HG03097 (cell line): ENCODE results near the gene PHKG1.
"Not testable (repeated sequence)": the region's sequence is repeated elsewhere in the genome, so short reads cannot be mapped to it uniquely, and the experiment has no call there.

ENCODE experiments used
- ATAC-seq: cut with Tn5 transposase; IDR thresholded peaks from one replicate; pipeline ENCODE4 v1.9.1; 2021; ENCODE audit not compliant: unreplicated experiment, low FRiP score

PHKG1 gene

GRCh38 chr7:56092789-56093531 is at the start of gene PHKG1:
PHKG1 (minus strand) TSS chr7:56092952; CDS start chr7:56088941, 4,011 bp downstream.
- ATAC-seq = no peak

GRCh38 chr7:56131062-56131461 is 38.3 kb upstream of the PHKG1 start:
- not testable (repeated sequence) for ATAC-seq

DNA sequence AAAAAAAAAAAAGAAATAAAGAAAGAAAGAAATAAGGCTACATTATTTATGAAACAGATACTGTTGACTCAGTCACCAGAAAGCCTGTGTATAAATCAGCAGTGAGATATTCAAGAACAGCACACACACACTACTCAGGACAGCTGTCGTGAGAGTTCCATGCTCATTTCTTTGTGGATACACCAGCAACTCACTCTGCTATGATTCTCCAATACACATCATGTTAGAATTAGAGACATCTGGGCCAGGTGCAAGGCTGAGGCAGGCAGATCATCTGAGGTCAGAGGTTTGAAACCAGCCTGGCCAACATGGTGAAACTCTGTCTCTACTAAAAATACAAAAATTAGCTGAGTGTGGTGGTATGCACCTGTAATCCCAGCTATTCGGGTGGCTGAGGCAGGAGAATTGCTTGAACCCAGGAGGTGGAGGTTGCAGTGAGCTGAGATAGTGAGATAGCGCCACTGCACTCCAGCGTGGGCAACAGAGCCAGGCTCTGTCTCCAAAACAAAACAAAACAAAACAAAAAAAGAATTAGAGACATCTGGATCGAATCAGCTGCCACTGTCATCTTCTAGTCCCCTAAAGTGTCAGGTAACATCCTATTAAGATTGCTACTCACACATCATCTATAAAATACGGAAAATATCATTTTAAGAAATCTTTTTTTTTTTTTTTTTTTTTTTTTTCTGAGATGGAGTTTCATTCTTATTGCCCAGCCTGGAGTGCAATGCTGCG is 34.7 kb upstream of the PHKG1 start:
- ATAC-seq = no peak

- no peak for ATAC-seq
Observed at GRCh38 chr7:56125831-56126230, 33.1 kb upstream of the PHKG1 start.

GRCh38 chr7:56124981-56125380 is 32.2 kb upstream of the PHKG1 start:
- no peak for ATAC-seq

DNA sequence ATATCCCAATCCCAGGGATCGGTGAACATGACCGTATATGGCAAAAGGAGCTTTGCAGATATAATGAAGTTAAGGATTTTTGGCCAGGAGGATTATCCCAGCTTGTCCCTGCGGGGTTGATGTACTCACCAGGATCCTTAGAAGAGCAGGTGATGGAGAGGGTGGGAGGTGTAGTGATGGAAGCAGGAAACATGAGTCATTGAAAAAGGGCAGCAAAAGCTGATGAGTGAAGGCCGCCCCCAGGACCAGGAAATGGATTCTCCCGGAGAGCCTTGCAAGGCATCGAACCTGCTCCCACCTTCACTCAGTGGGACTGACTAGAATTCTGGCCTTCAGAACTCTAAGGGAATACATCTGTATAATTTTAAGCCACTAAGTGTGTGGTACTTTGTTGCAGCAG is 28.7 kb upstream of the PHKG1 start:
- ATAC-seq = no peak

DNA sequence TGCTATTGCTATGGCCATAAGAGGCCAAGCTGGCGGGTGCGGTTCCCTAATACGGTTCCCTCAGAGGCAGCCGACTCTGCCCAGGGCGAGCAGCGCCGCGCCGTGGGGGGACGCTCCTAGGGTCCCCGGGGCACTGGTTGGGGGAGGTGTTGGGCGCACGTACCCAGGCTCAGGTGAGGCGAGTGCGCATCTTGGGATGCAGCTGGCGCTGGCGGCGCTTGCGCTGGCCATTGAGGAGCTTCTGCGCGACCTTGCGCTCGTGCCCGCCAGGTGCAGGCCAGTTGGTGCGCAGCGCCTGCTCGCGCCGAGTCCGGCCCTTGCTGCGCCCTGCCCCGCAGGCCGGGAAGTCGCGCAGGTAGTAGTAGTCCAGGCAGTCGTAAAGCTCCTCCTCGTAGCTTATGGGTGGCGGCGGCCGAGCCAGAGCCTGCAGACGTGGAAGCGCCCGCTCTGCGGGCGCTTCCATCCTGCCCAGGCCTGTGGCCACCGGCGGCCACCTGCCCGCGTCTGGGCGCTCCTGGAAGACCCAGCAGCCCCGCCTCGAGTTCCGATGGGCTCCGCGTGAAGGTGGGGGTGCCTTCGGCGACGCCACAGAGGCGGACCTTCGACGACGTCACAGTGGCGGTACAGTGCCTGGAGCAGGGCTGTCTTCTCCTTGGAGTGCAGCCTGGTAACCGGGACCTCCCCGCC is 23.2 kb upstream of the PHKG1 start, which contains the start of gene NUPR2:
TSS of gene NUPR2 (minus strand) at position 566 of the 687 bp plus-strand sequence. CDS start at position 463, 103 bp downstream.
- ATAC-seq = no peak

GRCh38 chr7:56112244-56112643 is 19.5 kb upstream of the PHKG1 start:
- ATAC-seq = not testable (repeated sequence)

DNA sequence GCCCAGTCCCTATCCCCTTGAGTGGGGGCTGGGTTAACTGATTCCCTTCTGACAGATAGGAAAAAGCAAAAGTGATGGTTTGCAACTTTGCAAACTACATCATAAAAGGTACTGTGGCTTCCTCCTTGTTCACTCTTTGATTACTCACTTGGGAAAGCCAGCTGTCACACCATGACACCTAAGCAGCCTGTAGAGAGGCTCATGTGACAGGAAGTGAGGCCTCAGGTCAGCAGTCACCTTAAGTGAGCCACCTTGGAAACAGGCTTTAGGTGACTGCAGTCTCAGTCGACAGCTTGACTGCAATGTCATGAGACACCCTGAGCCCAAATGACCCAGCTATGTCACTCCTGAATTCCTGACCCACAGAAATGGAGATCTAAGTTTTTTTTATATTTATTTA is 17.9 kb upstream of the PHKG1 start:
- ATAC-seq = no peak

GRCh38 chr7:56107954-56108258 is 15.2 kb upstream of the PHKG1 start:
- ATAC-seq = no peak

DNA sequence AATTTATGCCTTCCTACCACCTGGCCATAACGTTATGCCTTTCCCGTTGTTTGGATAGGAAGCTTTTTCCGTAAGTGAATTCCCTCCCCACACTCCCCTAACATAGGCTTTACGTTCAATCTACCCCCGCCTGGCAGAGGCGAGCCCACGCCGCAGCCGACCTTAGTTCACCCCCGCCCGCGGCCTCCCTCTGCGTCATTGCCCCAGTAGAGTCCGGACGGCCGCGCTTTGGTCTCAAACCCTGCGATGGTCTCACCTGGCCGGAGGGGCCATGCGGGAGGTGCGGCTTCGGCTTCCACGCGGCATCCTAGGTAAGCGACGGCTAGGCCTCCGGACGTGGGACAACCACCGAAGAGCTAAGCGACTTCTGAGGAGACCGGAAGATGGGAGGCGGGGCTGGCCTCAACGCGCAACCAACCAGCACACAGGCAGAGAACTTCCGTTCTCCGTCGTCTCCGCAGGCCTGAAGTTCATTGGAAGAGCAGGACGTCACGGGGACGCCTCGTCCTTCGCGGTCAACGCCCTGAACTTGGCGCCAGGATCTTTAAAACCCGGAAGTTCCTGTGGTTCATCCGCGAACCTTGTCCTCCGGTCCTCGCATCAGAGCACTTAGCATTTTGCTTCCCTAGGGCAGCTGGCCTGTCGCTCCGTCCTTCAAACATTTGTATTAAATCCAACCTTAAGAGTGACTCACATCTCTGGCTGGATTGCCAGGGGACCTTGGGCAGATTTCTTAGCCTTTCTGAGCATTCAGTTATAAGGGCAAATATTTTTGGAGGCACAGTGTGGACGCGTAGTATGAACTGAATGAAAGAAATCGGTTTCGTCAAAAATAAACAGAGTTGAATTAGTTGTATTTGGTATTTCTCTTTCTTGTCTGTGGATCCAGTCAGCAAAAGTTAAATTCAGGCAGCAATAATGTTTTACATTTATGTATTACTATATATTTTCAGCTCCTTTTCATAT is 13.6 kb upstream of the PHKG1 start, which contains the start of gene CHCHD2:
TSS of gene CHCHD2 (minus strand) at position 369 of the 966 bp plus-strand sequence. CDS start at position 306, 63 bp downstream.
- ATAC-seq = peak; percentile 100

DNA sequence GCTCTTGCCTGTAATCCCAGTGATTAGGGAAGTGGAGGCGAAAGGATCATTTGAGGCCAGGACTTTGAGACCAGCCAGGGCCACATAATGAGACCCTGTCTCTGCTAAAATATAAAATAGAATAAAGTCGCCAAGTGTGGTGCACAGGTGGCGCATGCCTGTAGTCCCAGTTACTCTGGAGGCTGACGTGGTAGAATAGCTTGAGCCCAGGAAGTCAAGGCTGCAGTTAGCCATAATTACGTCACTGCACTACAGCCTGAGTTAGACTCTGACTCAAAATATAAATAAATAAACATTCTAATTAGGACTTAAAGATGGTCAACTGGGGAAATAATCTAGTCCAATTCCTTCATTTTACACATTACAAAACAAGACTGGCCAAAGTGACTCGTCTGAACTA is 12.8 kb upstream of the PHKG1 start:
- ATAC-seq = no peak

DNA sequence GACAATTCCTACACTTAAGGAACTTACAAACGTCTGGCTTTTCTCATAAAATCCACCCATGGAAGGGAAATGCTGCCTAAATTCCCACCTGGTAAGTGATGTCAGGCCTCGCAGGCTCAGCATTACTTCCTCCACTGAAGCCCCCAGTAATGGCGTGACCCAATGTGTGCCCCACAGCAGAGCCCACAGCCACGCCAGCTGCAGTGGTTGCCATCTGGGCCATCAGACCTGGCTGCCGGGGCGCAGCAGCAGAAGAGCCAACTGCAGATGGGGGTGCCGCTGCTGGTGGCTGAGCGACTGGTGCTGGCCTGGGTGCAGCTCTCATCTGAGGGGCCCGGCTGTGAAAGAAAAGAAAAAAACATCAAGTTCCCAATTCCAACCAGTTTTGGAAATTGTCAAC is 11.4 kb upstream of the PHKG1 start:
- not testable (repeated sequence) for ATAC-seq

GRCh38 chr7:56099653-56100052 is 6.9 kb upstream of the PHKG1 start:
- no peak for ATAC-seq

DNA sequence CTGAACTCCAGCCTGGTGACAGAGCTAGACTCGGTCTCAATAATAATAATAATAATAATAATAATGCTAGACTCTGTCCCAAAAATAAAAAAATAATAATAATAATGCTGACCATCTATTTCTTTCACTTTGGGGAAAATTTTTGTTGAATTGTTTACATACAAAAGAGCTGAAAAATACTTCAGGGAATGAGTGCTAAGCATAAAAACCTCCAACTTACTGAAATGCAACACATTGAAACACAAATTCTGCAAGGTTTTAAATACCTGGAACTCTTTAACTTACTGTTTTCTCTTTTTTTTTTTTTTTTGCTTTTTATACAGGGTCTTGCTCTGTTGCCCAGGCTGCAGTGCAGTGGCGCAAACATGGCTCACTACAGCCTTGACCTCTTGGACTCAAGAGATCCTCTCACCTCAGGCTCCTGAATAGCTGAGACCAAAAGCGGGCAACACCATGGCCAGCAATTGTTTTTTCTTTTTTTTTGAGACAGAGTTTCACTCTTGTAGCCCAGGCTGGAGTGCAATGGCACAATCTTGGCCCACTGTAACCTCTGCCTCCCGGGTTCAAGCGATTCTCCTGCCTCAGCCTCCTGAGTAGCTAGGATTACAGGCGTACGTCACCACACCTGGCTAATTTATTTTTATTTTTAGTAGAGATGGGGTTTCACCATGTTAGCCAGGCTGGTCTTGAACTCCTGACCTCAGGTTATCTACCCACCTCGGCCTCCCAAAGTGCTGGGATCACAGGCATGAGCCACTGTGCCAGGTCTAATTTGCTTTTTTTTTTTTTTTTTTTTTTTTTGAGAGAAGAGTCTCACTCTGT is 5.6 kb upstream of the PHKG1 start:
- ATAC-seq = not testable (repeated sequence)

DNA sequence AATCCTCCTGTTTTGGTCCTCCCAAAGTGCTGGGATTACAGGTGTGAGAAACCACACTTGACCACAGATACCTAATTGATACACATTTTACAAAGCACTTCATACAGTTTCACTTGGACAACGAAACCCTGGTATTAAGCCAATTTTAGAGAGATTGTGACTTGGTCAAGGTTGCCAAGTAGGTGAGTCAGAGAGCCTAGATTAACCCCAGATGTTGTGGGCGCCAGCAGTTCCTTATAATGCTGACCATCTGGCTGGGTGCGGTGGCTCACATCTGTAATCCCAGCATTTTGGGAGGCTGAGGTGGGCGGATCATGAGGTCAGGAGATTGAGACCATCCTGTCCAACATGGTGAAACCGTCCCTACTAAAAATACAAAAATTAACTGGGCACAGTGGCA is 4.9 kb upstream of the PHKG1 start:
- no peak for ATAC-seq

DNA sequence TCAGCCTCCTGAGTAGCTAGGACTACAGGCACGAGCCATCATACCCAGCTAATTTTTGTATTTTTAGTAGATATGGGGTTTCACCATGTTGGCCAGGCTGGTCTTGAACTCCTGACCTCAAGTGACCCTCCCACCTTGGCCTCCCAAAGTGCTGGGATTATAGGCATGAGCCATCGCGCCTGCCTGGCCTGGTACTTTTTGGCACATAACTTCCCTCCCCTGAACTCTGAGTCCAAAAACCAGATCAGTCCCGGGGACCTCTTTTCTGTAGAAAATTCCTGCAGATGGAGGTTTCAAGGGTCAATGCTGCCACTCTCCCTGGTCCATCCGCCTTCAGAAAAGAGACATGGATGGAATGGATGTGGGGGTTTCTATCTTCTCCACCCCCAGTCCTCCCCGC is 364 bp downstream of the PHKG1 start:
- not testable (repeated sequence) for ATAC-seq

GRCh38 chr7:56091591-56091990 is 1.2 kb downstream of the PHKG1 start:
- no peak for ATAC-seq

GRCh38 chr7:56087445-56087844 is 5.3 kb downstream of the PHKG1 start:
- no peak for ATAC-seq
